ENCODE data around the gene CARD14. TPM values are rescaled to one million over a fixed set of nuclear protein-coding genes. Genes with fewer than 3 reads are reported as not detected.

Gene CARD14
- total RNA-seq, 6 experiments from 2014 or later, result 0.20 to 0.29 (median 0.22) TPM; not detected in 3

DNA sequence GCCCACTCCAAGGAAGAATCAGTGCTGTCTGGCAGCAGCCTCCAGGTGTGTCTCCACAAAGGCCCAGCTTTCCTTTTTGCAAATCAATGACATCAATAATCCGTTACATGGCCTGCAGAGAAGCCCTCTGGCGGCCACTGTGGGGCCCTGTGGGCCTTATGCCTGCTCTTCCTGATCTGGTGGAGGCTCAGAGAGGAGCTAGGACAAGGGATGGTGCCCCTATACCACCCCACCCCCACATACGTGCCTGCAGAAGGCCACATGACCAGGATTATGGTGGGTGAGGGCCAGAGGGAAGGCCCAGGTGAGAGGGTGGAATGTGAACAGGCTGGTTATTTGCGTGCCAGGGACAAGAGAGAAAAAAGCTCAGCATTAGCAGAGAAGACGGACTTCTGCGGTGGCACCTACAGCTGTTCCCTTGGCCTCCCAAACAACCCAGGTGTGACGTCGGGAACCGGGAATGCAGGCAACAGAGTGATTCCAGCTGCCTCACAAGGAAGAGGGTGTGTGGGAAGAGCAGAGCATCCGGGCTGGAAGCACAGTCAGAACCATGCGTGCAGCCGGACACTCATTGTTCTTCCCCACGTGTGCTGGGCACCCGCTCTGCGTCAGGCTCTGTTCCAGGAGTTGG is 45.4 kb upstream of the CARD14 start:
- Histone ChIP-seq H3K4me3 (no peak overlapping the region), H3K27ac (no peak overlapping the region), H3K4me1 (no peaks in the 10 kb centered on the region), H3K36me3 (no peaks in the 10 kb centered on the region), H3K9me3 (no peaks in the 10 kb centered on the region), H3K27me3 (no peaks in the 10 kb centered on the region)
- no peak for TF ChIP-seq POLR2A (IDR thresholded peaks at IDR 0.05)
- TF ChIP-seq, protein P1, sequence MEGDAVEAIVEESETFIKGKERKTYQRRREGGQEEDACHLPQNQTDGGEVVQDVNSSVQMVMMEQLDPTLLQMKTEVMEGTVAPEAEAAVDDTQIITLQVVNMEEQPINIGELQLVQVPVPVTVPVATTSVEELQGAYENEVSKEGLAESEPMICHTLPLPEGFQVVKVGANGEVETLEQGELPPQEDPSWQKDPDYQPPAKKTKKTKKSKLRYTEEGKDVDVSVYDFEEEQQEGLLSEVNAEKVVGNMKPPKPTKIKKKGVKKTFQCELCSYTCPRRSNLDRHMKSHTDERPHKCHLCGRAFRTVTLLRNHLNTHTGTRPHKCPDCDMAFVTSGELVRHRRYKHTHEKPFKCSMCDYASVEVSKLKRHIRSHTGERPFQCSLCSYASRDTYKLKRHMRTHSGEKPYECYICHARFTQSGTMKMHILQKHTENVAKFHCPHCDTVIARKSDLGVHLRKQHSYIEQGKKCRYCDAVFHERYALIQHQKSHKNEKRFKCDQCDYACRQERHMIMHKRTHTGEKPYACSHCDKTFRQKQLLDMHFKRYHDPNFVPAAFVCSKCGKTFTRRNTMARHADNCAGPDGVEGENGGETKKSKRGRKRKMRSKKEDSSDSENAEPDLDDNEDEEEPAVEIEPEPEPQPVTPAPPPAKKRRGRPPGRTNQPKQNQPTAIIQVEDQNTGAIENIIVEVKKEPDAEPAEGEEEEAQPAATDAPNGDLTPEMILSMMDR (IDR thresholded peaks at IDR 0.05), result peak; percentile 40 to 47 (median 44)
- ATAC-seq (peak; percentile 58 to 83 (median 68)), DNase-seq (no peak)
- intact Hi-C loops (cut with DNase I), result no loop called here
- 44% methylated on average over 7 of the region's 15 CpGs for WGBS (ENCODE audit: insufficient coverage, low coverage, low lambda C conversion rate, missing lambda C conversion rate)

DNA sequence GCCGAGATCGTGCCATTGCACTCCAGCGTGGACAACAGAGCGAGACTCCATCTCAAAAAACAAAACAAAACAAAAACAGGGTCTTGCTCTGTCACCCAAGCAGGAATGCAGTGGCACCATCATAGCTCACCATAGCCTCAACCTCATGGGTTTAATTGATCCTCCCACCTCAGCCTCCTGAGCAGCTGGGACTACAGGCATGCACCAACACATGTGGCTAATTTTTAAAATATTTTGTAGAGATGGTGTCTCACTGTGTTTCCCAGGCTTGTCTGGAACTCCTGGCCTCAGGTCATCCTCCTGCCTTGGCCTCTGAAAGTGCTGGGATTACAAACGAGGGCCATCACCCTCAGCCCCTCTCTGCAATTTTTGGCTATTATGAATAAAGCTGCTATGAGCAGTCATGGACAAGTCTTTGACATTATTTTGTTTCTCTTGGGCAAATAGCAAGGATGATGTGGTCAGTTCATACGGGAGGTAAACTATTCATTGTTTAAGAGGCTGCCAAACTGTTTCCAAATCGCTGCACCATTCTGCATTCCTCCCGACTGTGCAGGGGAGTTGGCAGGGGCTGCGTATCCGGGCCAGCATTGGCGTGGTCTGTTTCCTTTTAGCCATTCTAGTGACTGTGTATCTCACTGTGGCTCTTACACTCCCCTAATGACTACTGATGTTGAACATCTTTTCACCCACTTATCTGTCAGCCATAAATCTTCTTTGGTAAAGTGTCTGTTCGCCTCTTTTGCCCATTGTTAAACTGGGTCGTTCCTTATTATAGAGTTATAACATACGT is 44.0 kb upstream of the CARD14 start:
- no peak for DNase-seq

DNA sequence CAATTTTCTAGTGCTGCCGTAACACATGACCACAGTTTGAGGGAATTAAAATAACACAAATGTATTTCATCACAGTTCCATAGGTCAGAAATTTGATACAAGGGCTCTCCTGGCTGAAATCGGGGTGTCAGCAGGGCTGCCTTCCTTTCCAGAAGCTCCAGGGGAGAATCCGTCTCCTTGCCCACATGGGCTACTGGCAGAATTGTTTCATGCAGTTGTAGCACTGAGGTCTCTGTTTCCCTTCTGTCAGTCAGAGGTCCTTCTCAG is 43.4 kb upstream of the CARD14 start:
- intact Hi-C loops (cut with DNase I), result no loop called here
- no peak for DNase-seq

More for the DNA sequence above, 44.0 kb upstream of the CARD14 start:
- Histone ChIP-seq H3K4me1 (peaks cover 0 to 8% (median 4%) of the 10 kb centered on the region in 4 donors), H3K27me3 (no peaks in the 10 kb centered on the region), H3K4me3 (no peak overlapping the region), H3K9me3 (no peaks in the 10 kb centered on the region), H3K36me3 (no peaks in the 10 kb centered on the region), H3K27ac (no peak overlapping the region)
- no peak for TF ChIP-seq POLR2A (IDR thresholded peaks at IDR 0.05)
- TF ChIP-seq, protein P1 (IDR thresholded peaks at IDR 0.05), result no peak
- ATAC-seq, result no peak
- intact Hi-C loops (cut with DNase I), result no loop called here
- WGBS (ENCODE audit: insufficient coverage, low coverage, low lambda C conversion rate, missing lambda C conversion rate), result 53% methylated on average over 7 of the region's 14 CpGs

DNA sequence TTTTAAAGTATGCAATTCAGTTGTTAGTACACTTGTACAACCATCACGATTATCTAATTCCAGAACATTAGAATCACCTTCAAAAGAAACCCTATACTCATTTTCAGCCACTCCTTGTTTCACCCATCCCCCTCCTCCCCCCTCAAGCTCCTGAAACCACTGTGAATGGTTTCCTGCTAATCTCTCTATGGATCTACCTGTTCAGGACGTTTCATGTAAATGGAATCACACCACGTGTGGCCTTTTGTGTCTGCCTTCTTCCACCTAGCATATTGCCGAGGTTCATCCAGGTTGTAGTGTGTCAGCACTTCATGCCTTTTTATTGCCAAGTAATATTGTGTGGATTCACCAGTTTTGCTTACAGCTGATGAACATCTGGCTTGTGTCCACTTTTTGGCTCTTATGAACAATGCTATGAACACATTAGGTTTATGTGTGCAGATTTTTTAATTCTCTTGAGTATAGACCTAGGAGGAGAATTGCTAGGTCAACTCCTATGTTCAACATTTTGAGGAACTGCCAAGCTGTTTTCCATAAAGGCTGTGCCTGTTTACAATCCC is 40.7 kb upstream of the CARD14 start:
- intact Hi-C loops (cut with DNase I), result no loop called here
- TF ChIP-seq, protein P1 (IDR thresholded peaks at IDR 0.05), result no peak
- no peak for TF ChIP-seq POLR2A (IDR thresholded peaks at IDR 0.05)
- H3K27me3 ChIP-seq, result no peaks in the 10 kb centered on the region
- H3K4me1 ChIP-seq, result peaks cover 0 to 14% (median 4%) of the 10 kb centered on the region in 4 donors
- H3K36me3 ChIP-seq, result peaks cover 0 to 10% (median 4%) of the 10 kb centered on the region in 4 donors
- no peak overlapping the region for H3K4me3 ChIP-seq
- no peak for ATAC-seq
- no peaks in the 10 kb centered on the region for H3K9me3 ChIP-seq
- DNase-seq, result no peak
- WGBS (ENCODE audit: insufficient coverage, low coverage, low lambda C conversion rate, missing lambda C conversion rate), result 31% methylated on average over 4 of the region's 4 CpGs
- no peak overlapping the region for H3K27ac ChIP-seq

More for the DNA sequence above, 43.4 kb upstream of the CARD14 start:
- Histone ChIP-seq H3K27me3 (no peaks in the 10 kb centered on the region), H3K9me3 (no peaks in the 10 kb centered on the region), H3K36me3 (no peaks in the 10 kb centered on the region), H3K4me1 (peaks cover 0 to 11% (median 4%) of the 10 kb centered on the region in 4 donors), H3K4me3 (no peak overlapping the region), H3K27ac (no peak overlapping the region)
- ATAC-seq, result no peak
- 67% methylated on average over 3 of the region's 3 CpGs for WGBS (ENCODE audit: insufficient coverage, low coverage, low lambda C conversion rate, missing lambda C conversion rate)
- no peak for TF ChIP-seq POLR2A (IDR thresholded peaks at IDR 0.05)
- TF ChIP-seq, protein P1 (IDR thresholded peaks at IDR 0.05), result no peak

Data from right lobe of liver (tissue), 6 donors.